Measurements from ENCODE around the gene SLC15A1.

SLC15A1 gene

GRCh38 chr13:98729658-98730057 lies 22.8 kb downstream of the SLC15A1 start:
- no peaks in the 10 kb centered on the region for H3K79me2 ChIP-seq (ENCODE audit: insufficient read depth, low read depth)
- H3K4me3 ChIP-seq (IDR thresholded peaks at IDR 0.05; ENCODE audit: insufficient read depth, low read depth, low read length), result no peak overlapping the region
- H3K4me1 ChIP-seq (ENCODE audit: low read depth, poor library complexity, severe bottlenecking), result no peaks in the 10 kb centered on the region
- no peak overlapping the region for H3K27ac ChIP-seq
- TF ChIP-seq CTCF (conservative IDR thresholded peaks at IDR 0.05; ENCODE audit: low read depth, low read length), result no peak
- H3K36me3 ChIP-seq (ENCODE audit: insufficient read depth), result no peaks in the 10 kb centered on the region
- H4K20me1 ChIP-seq (ENCODE audit: insufficient read depth), result no peaks in the 10 kb centered on the region
- H3K27me3 ChIP-seq (ENCODE audit: insufficient read depth, low read depth), result no peaks in the 10 kb centered on the region
- H3K4me2 ChIP-seq, result no peak overlapping the region
- no peak overlapping the region for H2AFZ ChIP-seq (ENCODE audit: low read depth)
- H3K9ac ChIP-seq, result no peak overlapping the region

GRCh38 chr13:98722958-98723357 lies 29.5 kb downstream of the SLC15A1 start:
- H3K36me3 ChIP-seq (ENCODE audit: insufficient read depth), result no peaks in the 10 kb centered on the region
- no peak overlapping the region for H3K27ac ChIP-seq
- H3K9ac ChIP-seq, result no peak overlapping the region
- H4K20me1 ChIP-seq (ENCODE audit: insufficient read depth), result no peaks in the 10 kb centered on the region
- no peak overlapping the region for H2AFZ ChIP-seq (ENCODE audit: low read depth)
- no peak overlapping the region for H3K4me3 ChIP-seq (IDR thresholded peaks at IDR 0.05; ENCODE audit: insufficient read depth, low read depth, low read length)
- H3K27me3 ChIP-seq (ENCODE audit: insufficient read depth, low read depth), result no peaks in the 10 kb centered on the region
- no peaks in the 10 kb centered on the region for H3K4me1 ChIP-seq (ENCODE audit: low read depth, poor library complexity, severe bottlenecking)
- H3K79me2 ChIP-seq (ENCODE audit: insufficient read depth, low read depth), result no peaks in the 10 kb centered on the region
- no peak for TF ChIP-seq CTCF (conservative IDR thresholded peaks at IDR 0.05; ENCODE audit: low read depth, low read length)
- no peak overlapping the region for H3K4me2 ChIP-seq

- H3K4me1 ChIP-seq (ENCODE audit: low read depth, poor library complexity, severe bottlenecking), result no peaks in the 10 kb centered on the region
- no peak overlapping the region for H3K4me2 ChIP-seq
- no peak for TF ChIP-seq CTCF (conservative IDR thresholded peaks at IDR 0.05; ENCODE audit: low read depth, low read length)
- H3K36me3 ChIP-seq (ENCODE audit: insufficient read depth), result no peaks in the 10 kb centered on the region
- no peak overlapping the region for H3K4me3 ChIP-seq (IDR thresholded peaks at IDR 0.05; ENCODE audit: insufficient read depth, low read depth, low read length)
- H4K20me1 ChIP-seq (ENCODE audit: insufficient read depth), result no peaks in the 10 kb centered on the region
- no peaks in the 10 kb centered on the region for H3K79me2 ChIP-seq (ENCODE audit: insufficient read depth, low read depth)
- no peak overlapping the region for H2AFZ ChIP-seq (ENCODE audit: low read depth)
- no peaks in the 10 kb centered on the region for H3K27me3 ChIP-seq (ENCODE audit: insufficient read depth, low read depth)
- no peak overlapping the region for H3K9ac ChIP-seq
- no peak overlapping the region for H3K27ac ChIP-seq
Observed at GRCh38 chr13:98721825-98722510, 30.5 kb downstream of the SLC15A1 start.

GRCh38 chr13:98719527-98720250 lies 32.8 kb downstream of the SLC15A1 start:
- no peak overlapping the region for H3K4me2 ChIP-seq

More at GRCh38 chr13:98719527-98720250, 32.8 kb downstream of the SLC15A1 start:
- Histone ChIP-seq H3K79me2 (ENCODE audit: insufficient read depth, low read depth) (no peaks in the 10 kb centered on the region), H3K27ac (no peak overlapping the region), H2AFZ (ENCODE audit: low read depth) (no peak overlapping the region), H3K36me3 (ENCODE audit: insufficient read depth) (no peaks in the 10 kb centered on the region), H3K4me3 (IDR thresholded peaks at IDR 0.05; ENCODE audit: insufficient read depth, low read depth, low read length) (no peak overlapping the region), H3K27me3 (ENCODE audit: insufficient read depth, low read depth) (no peaks in the 10 kb centered on the region), H3K9ac (no peak overlapping the region), H4K20me1 (ENCODE audit: insufficient read depth) (no peaks in the 10 kb centered on the region), H3K4me1 (ENCODE audit: low read depth, poor library complexity, severe bottlenecking) (no peaks in the 10 kb centered on the region)
- TF ChIP-seq CTCF (conservative IDR thresholded peaks at IDR 0.05; ENCODE audit: low read depth, low read length), result no peak

Data from KMS-11 (cell line).